Upper lobe of right lung (tissue), 1 donor: ENCODE results near the gene MAP7. TPM values are rescaled to one million over a fixed set of nuclear protein-coding genes. Genes with fewer than 3 reads are reported as not detected.

Source experiments
- ATAC-seq: fragments of 200-7000 bp; cut with Tn5 transposase; one replicate; pipeline ENCODE4 v1.9.1; 2020; ENCODE audit warnings: mild to moderate bottlenecking, moderate library complexity
- DNase-seq: peaks from one replicate; pipeline ENCODE4 v3.0.0-alpha.2; 2020
- H3K27ac ChIP-seq: fragments of 200-600 bp; one replicate; pipeline ENCODE4 v1.8.0; 2022
- H3K27me3 ChIP-seq: fragments of 200-600 bp; one replicate; pipeline ENCODE4 v1.8.0; 2022; ENCODE audit warnings: mild to moderate bottlenecking
- H3K36me3 ChIP-seq: fragments of 200-600 bp; one replicate; pipeline ENCODE4 v1.8.0; 2022
- H3K4me1 ChIP-seq: fragments of 200-600 bp; one replicate; pipeline ENCODE4 v1.8.0; 2022
- H3K4me3 ChIP-seq: fragments of 200-600 bp; one replicate; pipeline ENCODE4 v1.8.0; 2022; ENCODE audit warnings: mild to moderate bottlenecking
- H3K9me3 ChIP-seq: fragments of 200-600 bp; one replicate; pipeline ENCODE4 v1.8.0; 2022
- intact Hi-C: fragments of 100-400 bp; cut with DNase I; formaldehyde crosslinking; loops from one replicate; pipeline ENCODE4 v1.11.0; 2022
- total RNA-seq: library from RNA; stranded (reverse); fragmentation: NEBNext Ultra II Directional; extraction: Animal tissue kit (Norgen Biotek cat#: 25700); gene quantifications from one replicate; pipeline ENCODE4 v1.2.1, GENCODE V29; 2021
- TF ChIP-seq, protein P1 (sequence below): fragments of 200-600 bp; IDR thresholded peaks from one replicate; pipeline ENCODE4 v1.8.0; 2022; ENCODE audit warnings: antibody characterized with exemption
- donor health status: DM: no; HTN: yes; CAD: no; lungs with severe emphysema.

MAP7 gene
- total RNA-seq, 1 donor from 2014 or later: 23.2 TPM

DNA sequence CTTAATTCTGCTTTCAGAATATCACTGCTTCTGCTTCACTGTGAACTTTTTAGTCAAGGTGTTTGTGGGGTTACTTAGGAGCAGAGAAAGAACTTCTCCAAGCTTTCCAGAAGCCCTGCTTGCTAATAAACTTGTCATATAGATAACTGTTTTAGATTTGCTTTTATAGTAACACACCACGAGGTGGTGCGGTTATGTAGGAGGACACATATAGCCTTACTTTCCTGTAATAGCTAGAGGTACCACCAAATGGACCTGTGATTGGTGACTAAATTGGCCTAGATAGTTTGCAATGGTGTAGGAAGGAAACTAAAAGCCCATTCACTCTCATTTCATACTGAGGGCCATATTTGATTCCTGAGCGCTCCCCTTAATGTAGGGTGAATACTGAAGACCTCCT, 208.3 kb downstream of the MAP7 start:
- intact Hi-C loops: no loop called here
- Histone ChIP-seq H3K27ac (no peak overlapping the region), H3K36me3 (peaks cover 9% of the 10 kb centered on the region), H3K4me1 (no peaks in the 10 kb centered on the region), H3K4me3 (no peak overlapping the region), H3K27me3 (no peaks in the 10 kb centered on the region), H3K9me3 (no peaks in the 10 kb centered on the region)
- TF ChIP-seq, protein P1, sequence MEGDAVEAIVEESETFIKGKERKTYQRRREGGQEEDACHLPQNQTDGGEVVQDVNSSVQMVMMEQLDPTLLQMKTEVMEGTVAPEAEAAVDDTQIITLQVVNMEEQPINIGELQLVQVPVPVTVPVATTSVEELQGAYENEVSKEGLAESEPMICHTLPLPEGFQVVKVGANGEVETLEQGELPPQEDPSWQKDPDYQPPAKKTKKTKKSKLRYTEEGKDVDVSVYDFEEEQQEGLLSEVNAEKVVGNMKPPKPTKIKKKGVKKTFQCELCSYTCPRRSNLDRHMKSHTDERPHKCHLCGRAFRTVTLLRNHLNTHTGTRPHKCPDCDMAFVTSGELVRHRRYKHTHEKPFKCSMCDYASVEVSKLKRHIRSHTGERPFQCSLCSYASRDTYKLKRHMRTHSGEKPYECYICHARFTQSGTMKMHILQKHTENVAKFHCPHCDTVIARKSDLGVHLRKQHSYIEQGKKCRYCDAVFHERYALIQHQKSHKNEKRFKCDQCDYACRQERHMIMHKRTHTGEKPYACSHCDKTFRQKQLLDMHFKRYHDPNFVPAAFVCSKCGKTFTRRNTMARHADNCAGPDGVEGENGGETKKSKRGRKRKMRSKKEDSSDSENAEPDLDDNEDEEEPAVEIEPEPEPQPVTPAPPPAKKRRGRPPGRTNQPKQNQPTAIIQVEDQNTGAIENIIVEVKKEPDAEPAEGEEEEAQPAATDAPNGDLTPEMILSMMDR: no peak
- ATAC-seq (no peak), DNase-seq (no peak)

DNA sequence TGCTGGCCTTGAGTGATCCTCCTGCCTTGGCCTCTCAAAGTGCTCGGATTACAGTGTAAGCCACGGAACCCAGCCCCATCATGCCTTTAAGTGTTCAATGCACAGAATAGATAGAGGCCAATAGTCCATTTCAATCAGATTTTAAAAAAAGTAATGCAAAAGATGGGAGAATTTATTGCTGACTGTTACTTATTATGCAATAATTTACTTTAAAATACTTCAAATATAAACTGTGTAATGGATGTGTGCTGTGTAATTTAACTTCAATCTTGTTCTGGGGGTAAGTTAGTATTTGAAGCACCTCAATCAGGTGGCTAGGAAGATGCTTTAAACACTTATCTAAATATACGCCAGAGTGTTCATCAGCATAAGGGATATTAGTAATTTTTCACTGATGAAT, 208.9 kb downstream of the MAP7 start:
- no peaks in the 10 kb centered on the region for H3K4me1 ChIP-seq
- no peak for ATAC-seq
- no peak overlapping the region for H3K27ac ChIP-seq
- H3K4me3 ChIP-seq: no peak overlapping the region
- intact Hi-C loops: no loop called here
- H3K36me3 ChIP-seq: peaks cover 9% of the 10 kb centered on the region
- no peak for DNase-seq
- no peaks in the 10 kb centered on the region for H3K9me3 ChIP-seq
- no peaks in the 10 kb centered on the region for H3K27me3 ChIP-seq
- TF ChIP-seq, protein P1: no peak

DNA sequence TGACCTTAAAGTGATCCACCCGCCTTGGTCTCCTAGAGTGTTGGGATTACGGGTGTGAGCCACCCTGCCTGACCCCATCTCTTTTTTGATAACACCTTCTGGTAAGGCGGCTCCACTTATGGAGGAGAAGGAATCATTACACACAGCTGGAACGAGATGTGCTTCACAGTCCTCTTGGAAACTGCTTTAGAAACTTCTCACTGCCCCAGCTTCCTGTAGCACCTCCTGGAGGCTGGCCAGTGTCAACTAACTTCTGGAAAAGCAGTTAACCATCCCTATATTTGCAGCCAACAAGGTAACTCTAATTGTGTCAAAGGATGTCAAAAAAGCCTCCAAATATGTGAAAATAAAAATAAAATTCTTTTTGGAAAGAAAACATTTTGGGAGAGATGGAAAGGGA, 211.7 kb downstream of the MAP7 start:
- DNase-seq: no peak
- ATAC-seq: peak; percentile 58
- no peak overlapping the region for H3K27ac ChIP-seq
- no peaks in the 10 kb centered on the region for H3K9me3 ChIP-seq
- H3K4me3 ChIP-seq: no peak overlapping the region
- intact Hi-C loops: no loop called here
- H3K27me3 ChIP-seq: no peaks in the 10 kb centered on the region
- H3K4me1 ChIP-seq: no peaks in the 10 kb centered on the region
- no peaks in the 10 kb centered on the region for H3K36me3 ChIP-seq
- TF ChIP-seq, protein P1: no peak

DNA sequence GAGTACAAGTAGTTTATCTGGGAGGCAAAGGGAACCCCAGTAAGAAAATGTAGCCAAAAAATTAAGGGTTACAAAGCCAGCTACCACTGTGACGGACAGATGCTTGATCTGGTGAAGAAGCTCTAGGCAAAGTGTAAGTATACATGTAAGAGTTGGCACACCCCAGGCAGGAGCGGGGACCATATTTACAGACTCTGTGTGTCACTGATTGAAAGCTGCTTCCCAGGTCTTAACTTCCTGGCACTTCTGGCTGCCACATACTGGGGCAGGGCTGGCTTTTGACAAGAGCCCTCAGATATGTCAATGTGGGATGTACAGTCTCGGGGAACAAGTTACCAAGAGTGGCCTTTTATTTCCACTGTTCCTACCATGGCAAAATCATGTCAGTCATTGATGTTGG, 212.6 kb downstream of the MAP7 start:
- no peaks in the 10 kb centered on the region for H3K4me1 ChIP-seq
- peak; percentile 38 for ATAC-seq
- H3K4me3 ChIP-seq: no peak overlapping the region
- no peaks in the 10 kb centered on the region for H3K36me3 ChIP-seq
- intact Hi-C loops: no loop called here
- H3K9me3 ChIP-seq: no peaks in the 10 kb centered on the region
- TF ChIP-seq, protein P1: no peak
- no peak for DNase-seq
- H3K27ac ChIP-seq: no peak overlapping the region
- no peaks in the 10 kb centered on the region for H3K27me3 ChIP-seq

DNA sequence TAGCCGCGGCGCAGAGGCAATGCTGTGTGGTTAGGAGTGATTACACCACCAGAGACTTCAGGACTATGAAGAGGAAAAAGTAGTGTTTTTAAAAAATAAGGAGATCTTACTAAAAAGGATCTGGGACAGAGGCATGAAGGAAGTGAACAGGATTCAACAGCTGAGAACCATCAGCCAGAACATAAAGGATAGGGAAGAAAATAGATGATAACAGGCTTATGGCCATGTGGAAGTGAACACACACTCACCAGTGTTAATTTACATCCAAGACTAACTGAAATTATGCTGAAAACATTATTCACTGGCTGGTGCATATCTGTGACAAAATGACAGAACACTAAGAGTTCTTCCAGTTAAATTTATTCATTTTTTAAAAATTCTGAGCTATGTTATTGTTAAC, 213.1 kb downstream of the MAP7 start:
- Histone ChIP-seq H3K27me3 (no peaks in the 10 kb centered on the region), H3K9me3 (no peaks in the 10 kb centered on the region), H3K4me1 (no peaks in the 10 kb centered on the region), H3K4me3 (no peak overlapping the region), H3K27ac (no peak overlapping the region), H3K36me3 (no peaks in the 10 kb centered on the region)
- TF ChIP-seq, protein P1: no peak
- intact Hi-C loops: no loop called here
- ATAC-seq (no peak), DNase-seq (no peak)

DNA sequence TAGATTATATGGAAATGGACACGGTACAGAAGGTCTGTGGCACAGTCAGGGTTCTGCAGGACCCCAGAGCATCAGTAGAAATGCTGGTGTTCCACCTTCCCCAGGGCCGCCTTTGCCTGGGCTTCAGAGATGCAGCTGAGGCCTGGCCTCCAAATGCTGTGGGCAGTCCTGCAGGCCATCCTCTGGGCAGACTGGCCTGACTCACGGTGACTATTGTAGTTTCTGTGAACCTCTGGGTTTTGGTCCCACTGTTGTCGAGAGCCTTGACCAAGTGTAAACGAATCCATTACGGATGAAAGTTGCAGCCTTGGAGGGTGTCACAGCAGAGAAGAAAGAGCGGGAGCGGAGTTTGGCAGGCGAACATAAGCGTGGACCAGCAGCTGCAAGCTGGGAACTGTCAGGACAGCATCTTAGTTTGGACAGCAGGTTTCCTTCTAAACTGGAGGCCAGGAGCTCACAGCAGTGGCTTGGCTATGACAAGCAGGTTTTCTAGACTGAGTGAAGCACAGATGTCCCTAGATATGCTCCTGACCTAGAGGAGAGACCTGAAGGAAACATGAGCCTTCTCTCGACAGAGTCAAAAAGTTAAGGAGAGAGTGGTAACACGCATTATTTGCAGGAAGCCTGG, 214.4 kb downstream of the MAP7 start:
- Histone ChIP-seq H3K4me1 (no peaks in the 10 kb centered on the region), H3K4me3 (no peak overlapping the region), H3K9me3 (no peaks in the 10 kb centered on the region), H3K27ac (no peak overlapping the region), H3K36me3 (no peaks in the 10 kb centered on the region), H3K27me3 (no peaks in the 10 kb centered on the region)
- ATAC-seq: no peak
- TF ChIP-seq, protein P1: no peak
- DNase-seq: no peak
- intact Hi-C loops: no loop called here
